Right kidney (tissue), 1 donor: ENCODE measurements around the gene PIAS4.

Experiments
- DNase-seq: peaks from one replicate; pipeline ENCODE4 v3.0.0-alpha.2; 2016

PIAS4 gene

DNA sequence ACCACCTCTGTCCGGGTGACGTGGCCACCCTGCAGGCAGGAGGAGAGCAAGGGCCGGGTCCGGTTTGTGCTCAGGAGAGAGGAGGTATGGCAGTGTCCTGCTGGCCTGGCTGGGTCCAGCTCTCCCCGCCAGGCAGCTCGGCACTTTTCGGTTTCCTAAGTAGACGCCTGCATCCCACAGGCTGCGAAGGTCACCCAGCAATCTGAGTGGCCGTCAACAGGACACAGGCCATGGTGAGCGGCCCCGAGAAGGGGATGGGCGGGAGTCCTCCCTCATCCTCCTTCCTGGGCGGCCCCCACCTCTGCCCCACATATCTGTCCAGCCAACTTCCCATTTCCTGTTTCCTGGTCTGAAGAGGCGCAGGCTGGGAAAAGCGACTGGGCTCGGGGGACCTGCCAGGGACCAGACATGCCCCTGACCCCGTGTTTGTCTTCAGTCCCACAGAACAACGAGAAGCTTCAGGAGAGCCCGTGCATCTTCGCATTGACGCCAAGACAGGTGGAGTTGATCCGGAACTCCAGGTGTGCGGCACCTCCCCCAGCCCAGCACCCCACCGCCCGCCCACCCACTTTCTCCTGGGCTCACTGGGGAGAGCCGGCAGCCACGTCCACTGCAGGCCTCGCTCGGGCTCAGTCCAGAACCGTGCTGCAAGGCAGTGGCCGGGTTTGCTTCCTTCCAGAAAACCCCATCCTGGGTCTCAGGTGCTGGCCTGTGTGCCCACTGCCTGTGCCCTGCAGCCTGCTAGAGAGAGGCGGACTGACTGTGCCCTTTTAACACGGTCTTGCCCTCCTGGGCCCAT, 16.3 kb downstream of the PIAS4 start:
- no peak for DNase-seq

- DNase-seq = no peak
These were observed 17.8 kb downstream of the PIAS4 start for GRCh38 chr19:4025317-4025716.

GRCh38 chr19:4027146-4027545, 19.6 kb downstream of the PIAS4 start:
- no peak for DNase-seq

DNA sequence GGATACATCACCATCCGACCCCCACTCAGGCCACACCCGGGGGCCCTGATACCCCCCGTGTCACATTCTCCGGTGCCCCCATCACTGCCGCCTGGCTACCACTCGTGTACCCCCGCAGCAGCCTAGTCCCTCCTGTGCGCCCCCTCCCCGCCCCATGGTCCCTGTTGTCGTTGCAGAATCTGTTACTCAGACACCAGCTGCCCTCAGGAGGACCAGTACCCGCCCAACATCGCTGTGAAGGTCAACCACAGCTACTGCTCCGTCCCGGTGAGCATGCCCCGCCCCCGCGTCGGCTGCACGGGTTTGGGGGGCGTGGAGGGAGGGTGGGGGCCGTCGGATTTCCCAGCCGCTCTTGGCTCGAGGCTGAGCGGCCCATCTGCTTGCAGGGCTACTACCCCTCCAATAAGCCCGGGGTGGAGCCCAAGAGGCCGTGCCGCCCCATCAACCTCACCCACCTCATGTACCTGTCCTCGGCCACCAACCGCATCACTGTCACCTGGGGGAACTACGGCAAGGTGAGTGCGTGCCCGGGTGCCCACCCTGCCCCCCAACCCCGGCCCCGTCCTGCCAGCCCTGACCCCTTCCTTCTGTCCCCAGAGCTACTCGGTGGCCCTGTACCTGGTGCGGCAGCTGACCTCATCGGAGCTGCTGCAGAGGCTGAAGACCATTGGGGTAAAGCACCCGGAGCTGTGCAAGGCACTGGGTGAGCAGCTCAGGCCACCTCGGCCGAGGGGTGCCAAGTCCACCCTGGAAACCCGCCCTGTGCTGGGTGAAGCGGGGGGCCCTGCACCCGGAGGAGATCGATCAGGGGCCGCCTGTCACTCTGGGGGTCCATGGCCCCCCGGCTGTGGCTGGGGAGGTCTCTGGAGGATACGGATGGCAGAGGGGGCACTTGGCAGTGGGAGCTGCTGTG, 21.1 kb downstream of the PIAS4 start:
- DNase-seq = no peak

DNA sequence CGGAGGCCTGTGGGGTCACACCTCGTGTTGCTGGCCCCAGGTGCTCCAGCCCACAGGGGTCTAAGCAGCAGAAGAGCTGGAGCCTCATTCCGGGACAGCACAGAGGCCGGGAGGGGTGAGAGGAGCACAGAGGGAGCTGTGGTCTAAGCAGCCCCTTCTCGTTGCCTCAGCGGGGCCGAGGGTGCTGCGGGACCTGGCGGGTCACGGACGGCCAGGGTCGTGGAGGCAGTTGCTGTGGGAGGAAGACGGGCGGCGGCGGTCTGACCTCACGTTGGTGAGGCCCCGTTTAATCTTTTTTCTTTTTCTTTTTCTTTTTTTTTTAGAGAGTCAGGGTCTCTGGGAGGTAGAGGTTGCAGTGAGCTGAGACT, 21.7 kb downstream of the PIAS4 start:
- no peak for DNase-seq

DNA sequence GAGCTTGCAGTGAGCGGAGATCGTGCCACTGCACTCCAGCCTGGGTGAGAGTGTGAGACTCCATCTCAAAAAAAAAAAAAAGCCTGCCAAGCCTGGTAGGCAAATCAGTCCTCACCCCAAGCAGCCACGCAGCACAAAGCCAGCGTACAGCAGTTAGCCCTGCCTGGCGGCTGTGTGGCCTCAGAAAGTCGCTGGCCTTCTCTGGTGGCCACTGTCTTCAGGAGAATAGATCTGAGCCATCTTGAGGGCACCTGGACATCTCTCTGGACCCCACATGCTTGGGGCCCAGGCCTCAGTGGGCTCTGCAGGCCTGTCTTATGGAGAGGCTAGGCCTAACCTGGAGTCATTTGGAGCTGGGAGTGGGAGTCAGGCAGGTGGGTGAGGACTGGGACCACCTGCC, 23.0 kb downstream of the PIAS4 start:
- no peak for DNase-seq

GRCh38 chr19:4030981-4031380, 23.4 kb downstream of the PIAS4 start:
- no peak for DNase-seq

- no peak for DNase-seq
These were observed 23.9 kb downstream of the PIAS4 start for GRCh38 chr19:4031420-4031819.

DNA sequence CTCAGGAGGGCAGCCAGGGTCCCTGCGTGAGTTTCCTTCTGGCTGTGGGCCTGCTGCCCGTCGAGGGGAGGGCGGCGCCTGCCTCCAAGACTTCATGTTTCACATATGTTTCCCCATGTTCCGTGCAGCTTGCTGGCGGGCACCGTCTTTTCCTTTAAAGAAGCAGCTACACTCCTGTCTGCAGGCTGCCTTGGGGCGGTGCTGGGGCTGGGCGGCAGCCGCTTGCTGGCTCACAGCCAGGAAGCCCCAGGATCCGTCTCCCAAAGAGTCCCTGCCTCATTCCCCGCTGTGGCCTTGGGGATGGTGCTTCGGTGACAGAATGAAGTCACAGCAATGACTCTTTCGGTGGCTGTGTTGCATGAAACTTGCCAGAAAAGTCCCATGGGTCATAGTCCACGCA, 24.9 kb downstream of the PIAS4 start:
- DNase-seq = no peak

GRCh38 chr19:4033028-4033956, 25.8 kb downstream of the PIAS4 start:
- no peak for DNase-seq

- no peak for DNase-seq
These were observed 26.8 kb downstream of the PIAS4 start for GRCh38 chr19:4034048-4035017.

GRCh38 chr19:4035018-4035566, 27.6 kb downstream of the PIAS4 start:
- DNase-seq = no peak

DNA sequence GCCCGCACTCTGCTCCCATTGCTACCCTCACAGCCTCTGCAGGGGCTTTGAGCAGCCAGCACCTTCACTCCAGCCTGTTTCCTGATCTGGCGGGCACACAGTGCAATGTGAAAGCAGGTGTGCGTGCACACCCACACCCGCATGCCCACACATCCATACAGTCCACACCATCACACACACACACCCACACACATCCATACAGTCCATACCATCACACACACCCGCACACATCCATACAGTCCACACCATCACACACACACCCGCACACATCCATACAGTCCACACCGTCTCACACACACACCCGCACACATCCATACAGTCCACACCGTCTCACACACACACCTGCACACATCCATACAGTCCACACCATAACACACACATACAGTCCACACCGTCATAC, 28.0 kb downstream of the PIAS4 start:
- DNase-seq = no peak

DNA sequence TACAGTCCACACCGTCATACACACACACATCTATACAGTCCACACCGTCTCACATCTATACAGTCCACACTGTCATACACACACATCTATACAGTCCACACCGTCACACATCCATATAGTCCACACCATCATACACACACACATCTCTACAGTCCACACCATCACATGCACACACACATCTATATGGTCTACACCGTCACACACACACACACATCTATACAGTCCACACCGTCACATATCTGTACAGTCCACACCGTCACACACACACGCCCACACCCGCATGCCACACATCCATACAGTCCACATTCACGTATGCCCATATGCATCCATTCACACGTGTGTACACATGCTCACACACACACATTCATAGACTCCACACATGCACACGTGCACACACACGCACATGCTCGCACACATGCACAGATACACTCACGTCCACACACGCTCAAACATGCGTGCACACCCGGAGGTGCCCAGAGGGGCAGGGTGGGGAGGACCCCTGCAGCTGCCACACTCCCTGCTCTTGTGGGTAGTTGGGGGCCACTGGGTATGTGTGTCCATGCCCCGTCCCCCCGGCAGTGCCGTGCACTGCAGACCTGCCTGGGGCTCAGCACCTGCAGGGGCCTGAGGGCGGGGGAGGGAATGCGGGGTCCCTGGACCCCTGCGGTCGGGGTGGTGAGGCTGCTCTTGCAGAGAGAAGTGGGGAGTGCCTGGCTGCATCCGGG, 29.2 kb downstream of the PIAS4 start:
- DNase-seq = no peak

- DNase-seq = no peak
These were observed 29.9 kb downstream of the PIAS4 start for GRCh38 chr19:4037301-4037949.

- no peak for DNase-seq
These were observed 30.5 kb downstream of the PIAS4 start for GRCh38 chr19:4038057-4038456.

GRCh38 chr19:4038661-4039423, 31.3 kb downstream of the PIAS4 start:
- DNase-seq = no peak

- no peak for DNase-seq
These were observed 34.7 kb downstream of the PIAS4 start for GRCh38 chr19:4042064-4042730.
